K562 (cell line): Measurements from ENCODE around the gene MKLN1. TPM values are rescaled to one million over a fixed set of nuclear protein-coding genes. Genes with fewer than 3 reads are reported as not detected.

Experiments
- CBFA2T3 ChIP-seq: fragments of 450-650 bp; IDR thresholded peaks from 2 replicates; pipeline ENCODE4 v1.6.1; 2017
- COPS2 ChIP-seq: fragments of 450-650 bp; conservative IDR thresholded peaks from 2 replicates; pipeline ENCODE4 v1.6.1; 2016; ENCODE audit warnings: mild to moderate bottlenecking, moderate library complexity
- ESRRB ChIP-seq: fragments of 250-450 bp; sonication (Bioruptor Pico); IDR thresholded peaks from 2 replicates; pipeline ENCODE4 v1.5.0; 2020; ENCODE audit warnings: mild to moderate bottlenecking, moderate library complexity, borderline replicate concordance
- HDAC2 ChIP-seq: fragments of 450-650 bp; IDR thresholded peaks from 2 replicates; pipeline ENCODE4 v1.6.1; 2016; ENCODE audit warnings: mild to moderate bottlenecking
- JUNB ChIP-seq: fragments of 450-650 bp; formaldehyde crosslinking; conservative IDR thresholded peaks from 2 replicates; pipeline ENCODE4 v1.4.0; 2020; ENCODE audit warnings: mild to moderate bottlenecking
- KAT7 ChIP-seq: sonication (generic); formaldehyde crosslinking; IDR thresholded peaks from 2 replicates; pipeline ENCODE4 v1.8.0; 2022; ENCODE audit warnings: missing genetic modification reagents, mild to moderate bottlenecking, borderline replicate concordance
- MBD2 ChIP-seq: sonication (generic); IDR thresholded peaks from 2 replicates; pipeline ENCODE4 v1.6.1; 2016; ENCODE audit warnings: low read depth, borderline replicate concordance
- MXI1 ChIP-seq: IDR thresholded peaks from 2 replicates; pipeline ENCODE4 v1.6.1; 2011; ENCODE audit warnings: low read depth, mild to moderate bottlenecking, improper control_type of control experiment, low read length
- STAG1 ChIP-seq: sonication (generic); formaldehyde crosslinking; IDR thresholded peaks from 2 replicates; pipeline ENCODE4 v1.5.0; 2020; ENCODE audit warnings: missing genetic modification reagents, borderline replicate concordance
- TEAD1 ChIP-seq, 2 experiments: fragments of 450-650 bp in 1 of 2; sonication (generic) in 1 of 2; formaldehyde crosslinking; IDR thresholded peaks; 2 replicates each; pipeline versions ENCODE4 v1.4.0 to v1.8.0; 2020 to 2022; ENCODE audit warnings: mild to moderate bottlenecking in 2 of 2, missing genetic modification reagents in 1 of 2
- TFAM ChIP-seq: fragments of 250-450 bp; sonication (Bioruptor Pico); conservative IDR thresholded peaks from 2 replicates; pipeline ENCODE4 v1.5.0; 2021; ENCODE audit warnings: mild to moderate bottlenecking, moderate library complexity
- ZNF133 ChIP-seq: fragments of 250-450 bp; sonication (Bioruptor Pico); IDR thresholded peaks from 2 replicates; pipeline ENCODE4 v1.4.0; 2020; ENCODE audit warnings: mild to moderate bottlenecking
- ZNF696 ChIP-seq: fragments of 250-450 bp; sonication (Bioruptor Pico); conservative IDR thresholded peaks from 2 replicates; pipeline ENCODE4 v1.4.0; 2020; ENCODE audit warnings: mild to moderate bottlenecking, moderate library complexity
- polyA plus RNA-seq, 8 experiments: library from polyadenylated mRNA; depleted of rRNA in 4 of 8; stranded (reverse) in 5 of 8; unstranded in 3 of 8; fragments of >200 nt; fragmentation: Nextera tagmentation in 2 of 8; fragmentation: Illumina TruSeq in 1 of 8; extraction: Ambion mirVana in 2 of 8; extraction: Trizol in 1 of 8; gene quantifications; 2 replicates each; pipeline versions ENCODE4 v1.2.1 to v1.2.3, GENCODE V29; 2011 to 2014; ENCODE audit warnings: inconsistent platforms in 1 of 8, missing spikeins in 1 of 8
- total RNA-seq, 7 experiments: library from RNA; depleted of rRNA in 6 of 7; stranded (reverse); fragments of >200 nt in 6 of 7; fragmentation: Illumina TruSeq in 2 of 7; extraction: Trizol in 2 of 7; gene quantifications; 2 replicates each; pipeline versions ENCODE4 v1.2.1 to v1.2.3, GENCODE V29; 2011 to 2021; ENCODE audit warnings: low replicate concordance in 1 of 7
- TF ChIP-seq, protein P1 (sequence below), 2 experiments: fragments of 450-650 bp; conservative IDR thresholded peaks; 2 replicates each; pipeline ENCODE4 v1.6.1; 2017; ENCODE audit warnings: mild to moderate bottlenecking in 2 of 2, moderate library complexity in 2 of 2
- TF ChIP-seq, protein P2 (sequence below): sonication (generic); formaldehyde crosslinking; IDR thresholded peaks from 2 replicates; pipeline ENCODE4 v1.8.0; 2022; ENCODE audit warnings: mild to moderate bottlenecking, missing genetic modification reagents
- TF ChIP-seq, protein P3 (sequence below): sonication (generic); formaldehyde crosslinking; IDR thresholded peaks from 2 replicates; pipeline ENCODE4 v1.8.1; 2023; ENCODE audit warnings: mild to moderate bottlenecking, missing genetic modification reagents, moderate library complexity
- TF ChIP-seq, protein P4 (sequence below): fragments of 250-450 bp; sonication (Bioruptor Pico); IDR thresholded peaks from 2 replicates; pipeline ENCODE4 v1.5.0; 2021

MKLN1 gene
- total and polyA plus RNA-seq, 9 of the 15 experiments (the other 6 are each of a cell fraction or from before 2014, with no cell fraction given), result 18.6 to 80.4 (median 56.0) TPM

DNA sequence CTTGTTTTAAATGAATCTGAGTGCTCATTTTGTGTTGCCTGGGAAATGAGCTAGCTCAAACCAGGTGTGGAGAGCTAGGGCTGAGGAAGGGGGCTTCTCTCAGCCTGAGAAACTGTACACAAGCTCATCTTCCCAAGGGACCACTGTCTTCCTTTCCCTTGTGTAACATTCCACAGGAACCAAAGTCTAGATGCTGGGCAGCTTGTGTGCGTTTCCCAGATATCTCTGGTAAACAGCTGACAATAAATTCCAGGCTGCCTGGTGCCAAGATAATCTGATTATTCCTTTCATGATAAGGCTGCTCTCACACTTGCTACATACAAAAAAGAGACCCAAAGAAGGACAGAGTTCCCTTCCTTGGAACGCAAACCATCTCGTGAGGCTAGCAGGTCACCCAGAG, 33.1 kb upstream of the MKLN1 start (continued):
- TF ChIP-seq, protein P1, sequence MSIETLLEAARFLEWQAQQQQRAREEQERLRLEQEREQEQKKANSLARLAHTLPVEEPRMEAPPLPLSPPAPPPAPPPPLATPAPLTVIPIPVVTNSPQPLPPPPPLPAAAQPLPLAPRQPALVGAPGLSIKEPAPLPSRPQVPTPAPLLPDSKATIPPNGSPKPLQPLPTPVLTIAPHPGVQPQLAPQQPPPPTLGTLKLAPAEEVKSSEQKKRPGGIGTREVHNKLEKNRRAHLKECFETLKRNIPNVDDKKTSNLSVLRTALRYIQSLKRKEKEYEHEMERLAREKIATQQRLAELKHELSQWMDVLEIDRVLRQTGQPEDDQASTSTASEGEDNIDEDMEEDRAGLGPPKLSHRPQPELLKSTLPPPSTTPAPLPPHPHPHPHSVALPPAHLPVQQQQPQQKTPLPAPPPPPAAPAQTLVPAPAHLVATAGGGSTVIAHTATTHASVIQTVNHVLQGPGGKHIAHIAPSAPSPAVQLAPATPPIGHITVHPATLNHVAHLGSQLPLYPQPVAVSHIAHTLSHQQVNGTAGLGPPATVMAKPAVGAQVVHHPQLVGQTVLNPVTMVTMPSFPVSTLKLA (conservative IDR thresholded peaks at IDR 0.05), result no peak
- TF ChIP-seq COPS2, result no peak
- TF ChIP-seq MBD2, result no peak
- no peak for TF ChIP-seq MXI1
- TF ChIP-seq, protein P2, sequence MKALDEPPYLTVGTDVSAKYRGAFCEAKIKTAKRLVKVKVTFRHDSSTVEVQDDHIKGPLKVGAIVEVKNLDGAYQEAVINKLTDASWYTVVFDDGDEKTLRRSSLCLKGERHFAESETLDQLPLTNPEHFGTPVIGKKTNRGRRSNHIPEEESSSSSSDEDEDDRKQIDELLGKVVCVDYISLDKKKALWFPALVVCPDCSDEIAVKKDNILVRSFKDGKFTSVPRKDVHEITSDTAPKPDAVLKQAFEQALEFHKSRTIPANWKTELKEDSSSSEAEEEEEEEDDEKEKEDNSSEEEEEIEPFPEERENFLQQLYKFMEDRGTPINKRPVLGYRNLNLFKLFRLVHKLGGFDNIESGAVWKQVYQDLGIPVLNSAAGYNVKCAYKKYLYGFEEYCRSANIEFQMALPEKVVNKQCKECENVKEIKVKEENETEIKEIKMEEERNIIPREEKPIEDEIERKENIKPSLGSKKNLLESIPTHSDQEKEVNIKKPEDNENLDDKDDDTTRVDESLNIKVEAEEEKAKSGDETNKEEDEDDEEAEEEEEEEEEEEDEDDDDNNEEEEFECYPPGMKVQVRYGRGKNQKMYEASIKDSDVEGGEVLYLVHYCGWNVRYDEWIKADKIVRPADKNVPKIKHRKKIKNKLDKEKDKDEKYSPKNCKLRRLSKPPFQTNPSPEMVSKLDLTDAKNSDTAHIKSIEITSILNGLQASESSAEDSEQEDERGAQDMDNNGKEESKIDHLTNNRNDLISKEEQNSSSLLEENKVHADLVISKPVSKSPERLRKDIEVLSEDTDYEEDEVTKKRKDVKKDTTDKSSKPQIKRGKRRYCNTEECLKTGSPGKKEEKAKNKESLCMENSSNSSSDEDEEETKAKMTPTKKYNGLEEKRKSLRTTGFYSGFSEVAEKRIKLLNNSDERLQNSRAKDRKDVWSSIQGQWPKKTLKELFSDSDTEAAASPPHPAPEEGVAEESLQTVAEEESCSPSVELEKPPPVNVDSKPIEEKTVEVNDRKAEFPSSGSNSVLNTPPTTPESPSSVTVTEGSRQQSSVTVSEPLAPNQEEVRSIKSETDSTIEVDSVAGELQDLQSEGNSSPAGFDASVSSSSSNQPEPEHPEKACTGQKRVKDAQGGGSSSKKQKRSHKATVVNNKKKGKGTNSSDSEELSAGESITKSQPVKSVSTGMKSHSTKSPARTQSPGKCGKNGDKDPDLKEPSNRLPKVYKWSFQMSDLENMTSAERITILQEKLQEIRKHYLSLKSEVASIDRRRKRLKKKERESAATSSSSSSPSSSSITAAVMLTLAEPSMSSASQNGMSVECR (CRISPR knock-in tag), result no peak
- TF ChIP-seq CBFA2T3, result peak; percentile 51; the same call in 1 of the 2 replicates
- TF ChIP-seq STAG1, result no peak
- no peak for TF ChIP-seq ZNF133 (CRISPR knock-in tag)
- TF ChIP-seq KAT7 (CRISPR knock-in tag), result no peak
- TF ChIP-seq, protein P3, sequence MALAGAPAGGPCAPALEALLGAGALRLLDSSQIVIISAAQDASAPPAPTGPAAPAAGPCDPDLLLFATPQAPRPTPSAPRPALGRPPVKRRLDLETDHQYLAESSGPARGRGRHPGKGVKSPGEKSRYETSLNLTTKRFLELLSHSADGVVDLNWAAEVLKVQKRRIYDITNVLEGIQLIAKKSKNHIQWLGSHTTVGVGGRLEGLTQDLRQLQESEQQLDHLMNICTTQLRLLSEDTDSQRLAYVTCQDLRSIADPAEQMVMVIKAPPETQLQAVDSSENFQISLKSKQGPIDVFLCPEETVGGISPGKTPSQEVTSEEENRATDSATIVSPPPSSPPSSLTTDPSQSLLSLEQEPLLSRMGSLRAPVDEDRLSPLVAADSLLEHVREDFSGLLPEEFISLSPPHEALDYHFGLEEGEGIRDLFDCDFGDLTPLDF (CRISPR knock-in tag), result no peak
- TF ChIP-seq, protein P4, sequence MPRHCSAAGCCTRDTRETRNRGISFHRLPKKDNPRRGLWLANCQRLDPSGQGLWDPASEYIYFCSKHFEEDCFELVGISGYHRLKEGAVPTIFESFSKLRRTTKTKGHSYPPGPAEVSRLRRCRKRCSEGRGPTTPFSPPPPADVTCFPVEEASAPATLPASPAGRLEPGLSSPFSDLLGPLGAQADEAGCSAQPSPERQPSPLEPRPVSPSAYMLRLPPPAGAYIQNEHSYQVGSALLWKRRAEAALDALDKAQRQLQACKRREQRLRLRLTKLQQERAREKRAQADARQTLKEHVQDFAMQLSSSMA (CRISPR knock-in tag), result no peak
- TF ChIP-seq TFAM (CRISPR knock-in tag), result no peak
- 0 out of 4 replicates have a peak, but pooled peaks of 1 of the 2 experiments have one; percentile 45 for TF ChIP-seq TEAD1 (CRISPR knock-in tag; IDR thresholded peaks at IDR 0.05)
- TF ChIP-seq JUNB, result no peak
- no peak for TF ChIP-seq HDAC2
- no peak for TF ChIP-seq ESRRB
- TF ChIP-seq ZNF696 (CRISPR knock-in tag), result no peak
